ENCODE measurements around the gene IQGAP2.

IQGAP2 gene

GRCh38 chr5:76697670-76698069 is 294.6 kb downstream of the IQGAP2 start:
- Histone ChIP-seq H4K12ac (ENCODE audit: low read depth, low read length) (no peak overlapping the region), H2AFZ (ENCODE audit: insufficient read depth, low read length, poor library complexity) (no peak overlapping the region), H2BK120ac (ENCODE audit: insufficient read depth, low read length, poor library complexity) (no peak overlapping the region), H4K8ac (ENCODE audit: low read depth, low read length) (no peak overlapping the region), H3K4ac (ENCODE audit: low read depth, low read length) (no peak overlapping the region), H3K9ac (ENCODE audit: low read length) (no peak overlapping the region), H3K4me2 (ENCODE audit: low read length) (no peak overlapping the region), H3K18ac (ENCODE audit: low read length) (no peak overlapping the region), H2BK12ac (ENCODE audit: low read length) (no peak overlapping the region), H3K36me3 (ENCODE audit: control insufficient read depth in 1 of 2, insufficient read depth in 2 of 2, low read length in 2 of 2) (no peaks in the 10 kb centered on the region), H3K27ac (ENCODE audit: low read depth, low read length) (no peak overlapping the region), H3K27me3 (ENCODE audit: insufficient read depth, low read length) (no peaks in the 10 kb centered on the region), H3K79me2 (ENCODE audit: control insufficient read depth, insufficient read depth, low read length, poor library complexity) (no peaks in the 10 kb centered on the region), H3K4me1 (ENCODE audit: control insufficient read depth in 1 of 2, insufficient read depth in 2 of 2, low read length in 2 of 2) (no peaks in the 10 kb centered on the region), H4K91ac (ENCODE audit: low read depth, low read length) (no peak overlapping the region), H3K9me3 (ENCODE audit: insufficient read depth, low read depth, low read length) (no peaks in the 10 kb centered on the region), H2BK5ac (ENCODE audit: low read depth, low read length, poor library complexity) (no peak overlapping the region), H2AK5ac (ENCODE audit: low read length) (no peak overlapping the region), H3K14ac (ENCODE audit: low read length) (no peak overlapping the region), H3K23ac (ENCODE audit: low read length) (no peak overlapping the region), H3K79me1 (ENCODE audit: low read length) (no peaks in the 10 kb centered on the region), H3K4me3 (ENCODE audit: low read depth, low read length) (no peak overlapping the region)
- no peak for DNase-seq
- WGBS (ENCODE audit: extremely low coverage, insufficient coverage, insufficient read length), result no CpG with 5 or more reads among the region's 5 CpGs

GRCh38 chr5:76700571-76700970 is 297.5 kb downstream of the IQGAP2 start:
- Histone ChIP-seq H3K4me3 (ENCODE audit: low read depth, low read length) (no peak overlapping the region), H3K79me2 (ENCODE audit: control insufficient read depth, insufficient read depth, low read length, poor library complexity) (no peaks in the 10 kb centered on the region), H3K79me1 (ENCODE audit: low read length) (no peaks in the 10 kb centered on the region), H3K9ac (ENCODE audit: low read length) (no peak overlapping the region), H4K91ac (ENCODE audit: low read depth, low read length) (no peak overlapping the region), H3K18ac (ENCODE audit: low read length) (no peak overlapping the region), H4K12ac (ENCODE audit: low read depth, low read length) (no peak overlapping the region), H3K27me3 (ENCODE audit: insufficient read depth, low read length) (no peaks in the 10 kb centered on the region), H2BK12ac (ENCODE audit: low read length) (no peak overlapping the region), H4K8ac (ENCODE audit: low read depth, low read length) (no peak overlapping the region), H2AFZ (ENCODE audit: insufficient read depth, low read length, poor library complexity) (no peak overlapping the region), H2BK120ac (ENCODE audit: insufficient read depth, low read length, poor library complexity) (no peak overlapping the region), H3K9me3 (ENCODE audit: insufficient read depth, low read depth, low read length) (no peaks in the 10 kb centered on the region), H3K23ac (ENCODE audit: low read length) (no peak overlapping the region), H2AK5ac (ENCODE audit: low read length) (no peak overlapping the region), H3K4ac (ENCODE audit: low read depth, low read length) (no peak overlapping the region), H3K4me1 (ENCODE audit: control insufficient read depth in 1 of 2, insufficient read depth in 2 of 2, low read length in 2 of 2) (no peaks in the 10 kb centered on the region), H3K14ac (ENCODE audit: low read length) (no peak overlapping the region), H3K27ac (ENCODE audit: low read depth, low read length) (no peak overlapping the region), H3K36me3 (ENCODE audit: control insufficient read depth in 1 of 2, insufficient read depth in 2 of 2, low read length in 2 of 2) (no peaks in the 10 kb centered on the region), H2BK5ac (ENCODE audit: low read depth, low read length, poor library complexity) (no peak overlapping the region), H3K4me2 (ENCODE audit: low read length) (no peak overlapping the region)
- DNase-seq, result no peak
- no CpG with 5 or more reads among the region's 2 CpGs for WGBS (ENCODE audit: extremely low coverage, insufficient coverage, insufficient read length)

GRCh38 chr5:76701298-76701697 is 298.2 kb downstream of the IQGAP2 start:
- H3K9ac ChIP-seq (ENCODE audit: low read length), result no peak overlapping the region
- no peak overlapping the region for H3K27ac ChIP-seq (ENCODE audit: low read depth, low read length)

GRCh38 chr5:76703707-76704106 is 300.6 kb downstream of the IQGAP2 start:
- Histone ChIP-seq H3K36me3 (ENCODE audit: control insufficient read depth in 1 of 2, insufficient read depth in 2 of 2, low read length in 2 of 2) (no peaks in the 10 kb centered on the region), H3K4me2 (ENCODE audit: low read length) (no peak overlapping the region), H3K27me3 (ENCODE audit: insufficient read depth, low read length) (no peaks in the 10 kb centered on the region), H3K23ac (ENCODE audit: low read length) (no peak overlapping the region), H3K4me1 (ENCODE audit: control insufficient read depth in 1 of 2, insufficient read depth in 2 of 2, low read length in 2 of 2) (no peaks in the 10 kb centered on the region), H3K14ac (ENCODE audit: low read length) (no peak overlapping the region), H3K9ac (ENCODE audit: low read length) (no peak overlapping the region), H2BK120ac (ENCODE audit: insufficient read depth, low read length, poor library complexity) (no peak overlapping the region), H2AFZ (ENCODE audit: insufficient read depth, low read length, poor library complexity) (no peak overlapping the region), H3K4me3 (ENCODE audit: low read depth, low read length) (no peak overlapping the region), H2BK12ac (ENCODE audit: low read length) (no peak overlapping the region), H4K8ac (ENCODE audit: low read depth, low read length) (no peak overlapping the region), H3K27ac (ENCODE audit: low read depth, low read length) (no peak overlapping the region), H3K9me3 (ENCODE audit: insufficient read depth, low read depth, low read length) (no peaks in the 10 kb centered on the region), H3K79me2 (ENCODE audit: control insufficient read depth, insufficient read depth, low read length, poor library complexity) (no peaks in the 10 kb centered on the region), H4K91ac (ENCODE audit: low read depth, low read length) (no peak overlapping the region), H3K4ac (ENCODE audit: low read depth, low read length) (no peak overlapping the region), H3K18ac (ENCODE audit: low read length) (no peak overlapping the region), H3K79me1 (ENCODE audit: low read length) (no peaks in the 10 kb centered on the region), H2BK5ac (ENCODE audit: low read depth, low read length, poor library complexity) (no peak overlapping the region), H2AK5ac (ENCODE audit: low read length) (no peak overlapping the region), H4K12ac (ENCODE audit: low read depth, low read length) (no peak overlapping the region)
- 100% methylated on average over 1 of the region's 2 CpGs for WGBS (ENCODE audit: extremely low coverage, insufficient coverage, insufficient read length)
- no peak for DNase-seq

More at GRCh38 chr5:76701298-76701697, 298.2 kb downstream of the IQGAP2 start:
- H3K4me2 ChIP-seq (ENCODE audit: low read length), result no peak overlapping the region
- H3K23ac ChIP-seq (ENCODE audit: low read length), result no peak overlapping the region
- H3K14ac ChIP-seq (ENCODE audit: low read length), result no peak overlapping the region
- H3K79me2 ChIP-seq (ENCODE audit: control insufficient read depth, insufficient read depth, low read length, poor library complexity), result no peaks in the 10 kb centered on the region
- H3K4ac ChIP-seq (ENCODE audit: low read depth, low read length), result no peak overlapping the region
- no peaks in the 10 kb centered on the region for H3K27me3 ChIP-seq (ENCODE audit: insufficient read depth, low read length)
- no peak overlapping the region for H3K18ac ChIP-seq (ENCODE audit: low read length)
- H4K8ac ChIP-seq (ENCODE audit: low read depth, low read length), result no peak overlapping the region
- no peak overlapping the region for H2AK5ac ChIP-seq (ENCODE audit: low read length)
- H3K9me3 ChIP-seq (ENCODE audit: insufficient read depth, low read depth, low read length), result no peaks in the 10 kb centered on the region
- no CpG with 5 or more reads among the region's 2 CpGs for WGBS (ENCODE audit: extremely low coverage, insufficient coverage, insufficient read length)
- H4K12ac ChIP-seq (ENCODE audit: low read depth, low read length), result no peak overlapping the region
- H2BK12ac ChIP-seq (ENCODE audit: low read length), result no peak overlapping the region
- no peak overlapping the region for H2BK5ac ChIP-seq (ENCODE audit: low read depth, low read length, poor library complexity)
- no peak overlapping the region for H3K4me3 ChIP-seq (ENCODE audit: low read depth, low read length)
- no peaks in the 10 kb centered on the region for H3K36me3 ChIP-seq (ENCODE audit: control insufficient read depth in 1 of 2, insufficient read depth in 2 of 2, low read length in 2 of 2)
- H2AFZ ChIP-seq (ENCODE audit: insufficient read depth, low read length, poor library complexity), result no peak overlapping the region
- no peaks in the 10 kb centered on the region for H3K4me1 ChIP-seq (ENCODE audit: control insufficient read depth in 1 of 2, insufficient read depth in 2 of 2, low read length in 2 of 2)
- no peak overlapping the region for H4K91ac ChIP-seq (ENCODE audit: low read depth, low read length)
- H2BK120ac ChIP-seq (ENCODE audit: insufficient read depth, low read length, poor library complexity), result no peak overlapping the region
- no peak for DNase-seq
- H3K79me1 ChIP-seq (ENCODE audit: low read length), result no peaks in the 10 kb centered on the region

Measured in trophoblast cell (in vitro differentiated cells and primary cell).